Measurements from ENCODE around the gene DUS1L.

- no peak for TF ChIP-seq CTCF (IDR thresholded peaks at IDR 0.05; ENCODE audit: borderline replicate concordance, extremely low read depth, low read length, poor library complexity, severe bottlenecking)
- TF ChIP-seq EZH2 (IDR thresholded peaks at IDR 0.05; ENCODE audit: borderline replicate concordance, low read depth, low read length, severe bottlenecking), result no peak
Measured at GRCh38 chr17:82108038-82108437, 42.4 kb upstream of the DUS1L start.

All from DND-41 (cell line).